ENCODE data around the gene TTI1.
A peak's percentile ranks its signal among the peaks of the same experiment; 100 is the strongest.

The TTI1 gene

DNA sequence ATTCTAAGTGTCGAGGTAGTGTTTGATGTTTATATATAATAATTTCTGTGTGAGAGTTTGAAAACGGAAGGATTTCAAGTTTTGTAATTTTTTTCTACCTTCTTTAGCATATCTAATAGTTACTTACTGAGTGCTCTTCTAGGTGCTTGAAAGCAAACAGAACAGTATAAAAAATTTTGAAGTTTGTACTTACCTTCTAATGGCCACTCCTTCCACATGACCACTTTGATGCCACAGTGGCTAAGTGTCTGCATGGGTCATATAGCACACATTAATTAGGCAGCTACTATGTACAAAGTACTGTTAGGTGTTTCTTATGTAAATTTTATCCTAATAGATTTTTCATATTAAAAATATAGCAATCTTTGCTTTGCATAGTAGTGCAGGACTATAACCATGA, 21.4 kb upstream of the TTI1 start:
- DNase-seq (ENCODE audit: low read depth): no peak

- DNase-seq (ENCODE audit: low read depth): no peak
Measured at GRCh38 chr20:38052870-38053269, 19.6 kb upstream of the TTI1 start.

DNA sequence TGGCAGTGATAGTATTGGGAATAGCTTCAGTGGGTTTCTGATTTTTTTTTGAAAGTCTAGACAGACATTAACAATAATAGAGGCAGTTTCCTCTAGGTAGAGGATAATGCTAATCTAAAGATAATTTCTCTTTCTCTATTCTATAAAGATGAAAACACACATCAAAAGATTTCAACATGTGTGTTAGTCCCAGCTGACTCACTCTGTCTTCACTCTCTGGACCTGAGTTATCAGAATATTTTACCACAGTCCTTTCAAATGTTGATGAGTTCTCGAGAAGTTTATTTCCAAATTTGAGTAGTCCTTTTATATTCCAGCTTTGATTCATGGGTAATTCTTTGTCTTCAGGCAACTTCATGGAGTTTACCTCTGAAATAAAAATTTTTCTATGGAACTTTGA, 17.4 kb upstream of the TTI1 start:
- no peak for DNase-seq (ENCODE audit: low read depth)

- no peak for DNase-seq (ENCODE audit: low read depth)
Measured at GRCh38 chr20:38049800-38050199, 16.5 kb upstream of the TTI1 start.

GRCh38 chr20:38046572-38046971, 13.3 kb upstream of the TTI1 start:
- no peak for DNase-seq (ENCODE audit: low read depth)

GRCh38 chr20:38044685-38045084, 11.4 kb upstream of the TTI1 start:
- no peak for DNase-seq (ENCODE audit: low read depth)

DNA sequence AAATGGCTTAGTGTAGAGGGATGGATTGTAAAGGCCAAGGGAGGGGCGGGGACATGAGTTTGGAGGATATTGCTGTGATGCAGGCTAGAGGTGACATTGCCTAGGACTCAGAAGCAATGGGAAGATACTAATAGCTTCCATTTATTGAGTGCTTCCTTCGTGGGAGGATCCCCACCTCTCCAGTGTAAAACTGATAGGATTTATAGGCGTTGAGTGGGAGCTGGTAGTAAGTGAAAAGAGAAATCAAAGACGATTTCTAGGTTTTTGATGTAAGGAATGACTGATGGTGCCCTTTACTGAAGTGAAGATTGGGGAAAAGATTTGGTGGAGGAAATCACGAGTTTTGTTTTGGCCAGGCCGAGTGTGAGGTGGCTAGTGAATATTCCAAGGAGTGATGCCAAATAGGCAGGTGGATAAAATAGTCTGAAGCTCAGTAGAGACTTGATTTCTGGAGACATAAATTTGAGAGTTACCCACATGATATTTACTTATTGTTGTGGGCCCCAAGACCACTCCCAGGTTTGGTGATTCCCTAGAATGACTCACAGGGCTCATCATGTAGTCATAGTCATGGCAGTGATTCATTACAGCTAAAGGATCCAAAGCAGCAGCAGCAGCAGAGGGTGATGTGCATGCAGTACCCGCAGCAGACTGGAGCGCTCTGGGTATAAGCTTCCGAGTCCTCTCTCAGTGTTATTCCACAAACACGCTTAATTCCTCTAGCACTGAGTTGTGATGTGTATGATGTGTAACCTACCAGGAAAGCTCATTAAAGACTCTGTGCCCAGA, 10.4 kb upstream of the TTI1 start:
- DNase-seq (ENCODE audit: low read depth): peak; percentile 18

GRCh38 chr20:38040276-38040675, 7.0 kb upstream of the TTI1 start:
- DNase-seq (ENCODE audit: low read depth): no peak

DNA sequence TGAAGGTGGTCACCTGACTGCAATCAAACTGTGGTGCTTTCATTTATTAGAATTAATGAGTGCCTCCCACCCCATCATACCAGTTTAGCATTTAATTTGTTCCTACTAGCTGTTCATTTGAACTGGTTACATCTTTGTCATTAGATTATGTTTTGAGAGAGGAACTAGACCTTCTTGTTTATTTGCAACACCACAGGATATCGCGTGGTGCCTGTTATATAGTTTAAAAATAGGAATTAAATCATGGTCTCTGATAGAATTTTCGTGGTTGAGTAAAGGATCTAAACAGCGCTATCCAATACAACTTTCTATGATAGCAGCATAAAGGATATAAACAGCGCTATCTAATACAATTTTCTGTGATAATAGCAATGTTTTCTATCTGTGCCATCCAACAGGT, 3.1 kb upstream of the TTI1 start:
- DNase-seq (ENCODE audit: low read depth): no peak

DNA sequence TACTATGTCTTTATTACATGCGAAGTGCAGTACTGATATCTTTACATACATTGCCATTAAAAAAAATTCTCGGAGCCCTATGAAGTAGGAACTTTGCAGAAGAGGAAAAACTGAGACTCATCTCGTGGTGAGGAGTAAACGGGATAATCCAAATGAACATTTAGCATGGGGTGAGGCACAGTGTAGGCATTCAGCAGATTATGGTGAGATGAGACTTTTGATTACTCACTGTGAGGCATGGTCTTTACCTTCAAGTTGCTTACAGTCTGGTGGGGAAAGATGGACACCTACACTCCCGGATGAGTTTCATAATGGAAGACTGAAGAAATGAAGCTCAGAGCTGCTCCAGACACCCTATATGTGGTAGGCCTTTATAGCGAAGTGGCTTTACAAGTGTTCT, 1.7 kb upstream of the TTI1 start:
- DNase-seq (ENCODE audit: low read depth): no peak

- no peak for DNase-seq (ENCODE audit: low read depth)
Measured at GRCh38 chr20:38034108-38034649, 923 bp upstream of the TTI1 start.

GRCh38 chr20:38032585-38033329, 499 bp downstream of the TTI1 start:
- DNase-seq (ENCODE audit: low read depth): no peak

DNA sequence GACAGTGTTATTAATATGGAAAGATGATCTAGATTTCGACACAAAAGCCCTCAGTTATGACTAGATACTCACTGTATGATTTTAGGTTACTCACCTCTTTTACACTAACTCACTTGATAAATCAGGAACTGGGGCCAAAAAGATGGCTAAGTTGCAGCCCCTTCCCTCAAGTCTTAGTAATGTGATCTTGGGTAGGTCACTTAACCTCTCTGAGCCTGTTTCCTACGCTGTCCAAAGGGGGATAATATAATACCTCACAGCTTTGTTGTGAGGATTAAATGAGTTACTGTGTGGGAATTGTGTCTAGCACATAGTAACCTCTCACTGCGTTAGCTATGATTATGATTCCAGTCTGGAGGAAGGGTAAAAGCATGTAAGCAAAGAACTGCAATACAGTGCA, 1.3 kb downstream of the TTI1 start:
- no peak for DNase-seq (ENCODE audit: low read depth)

GRCh38 chr20:38029453-38029852, 3.8 kb downstream of the TTI1 start:
- DNase-seq (ENCODE audit: low read depth): no peak

- DNase-seq (ENCODE audit: low read depth): no peak
Measured at GRCh38 chr20:38024496-38024895, 8.8 kb downstream of the TTI1 start.

DNA sequence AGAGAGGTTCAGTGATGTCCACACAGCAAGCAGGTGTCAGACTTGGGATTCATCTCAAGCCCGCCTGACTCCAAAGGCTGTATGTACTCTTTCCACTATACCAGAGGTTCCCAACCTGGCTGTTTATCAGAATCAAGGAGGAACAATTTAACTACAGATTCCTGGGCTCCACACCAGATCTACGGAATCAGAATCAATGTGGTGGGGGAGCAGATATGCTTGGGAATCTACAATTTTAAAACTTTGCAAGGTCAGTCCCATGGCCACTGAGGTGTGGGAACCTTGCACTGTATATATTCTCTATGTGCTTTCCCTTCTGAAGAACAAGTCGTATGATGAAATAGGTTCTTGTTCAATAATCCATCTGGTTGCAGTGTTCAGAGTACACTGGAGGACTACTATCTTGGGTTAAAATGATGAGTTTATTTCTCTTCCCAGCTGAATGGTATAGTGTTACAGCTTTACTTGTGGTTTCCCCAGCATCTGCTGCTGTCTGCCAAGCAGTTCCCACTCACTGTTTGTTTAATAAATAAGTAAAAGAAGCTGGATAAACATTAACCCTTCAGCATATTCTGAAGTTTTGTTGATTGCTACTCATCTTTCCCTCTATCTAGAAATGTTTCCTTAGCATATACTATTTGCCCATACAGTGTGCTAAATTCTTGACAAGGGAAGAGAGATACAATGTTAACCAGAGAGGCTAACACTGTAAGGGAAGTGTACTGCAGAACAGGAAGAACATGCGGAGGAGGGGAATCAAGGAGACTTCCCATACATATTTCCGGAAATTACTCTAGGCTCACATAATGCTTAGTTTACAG, 9.9 kb downstream of the TTI1 start:
- DNase-seq (ENCODE audit: low read depth): no peak

DNA sequence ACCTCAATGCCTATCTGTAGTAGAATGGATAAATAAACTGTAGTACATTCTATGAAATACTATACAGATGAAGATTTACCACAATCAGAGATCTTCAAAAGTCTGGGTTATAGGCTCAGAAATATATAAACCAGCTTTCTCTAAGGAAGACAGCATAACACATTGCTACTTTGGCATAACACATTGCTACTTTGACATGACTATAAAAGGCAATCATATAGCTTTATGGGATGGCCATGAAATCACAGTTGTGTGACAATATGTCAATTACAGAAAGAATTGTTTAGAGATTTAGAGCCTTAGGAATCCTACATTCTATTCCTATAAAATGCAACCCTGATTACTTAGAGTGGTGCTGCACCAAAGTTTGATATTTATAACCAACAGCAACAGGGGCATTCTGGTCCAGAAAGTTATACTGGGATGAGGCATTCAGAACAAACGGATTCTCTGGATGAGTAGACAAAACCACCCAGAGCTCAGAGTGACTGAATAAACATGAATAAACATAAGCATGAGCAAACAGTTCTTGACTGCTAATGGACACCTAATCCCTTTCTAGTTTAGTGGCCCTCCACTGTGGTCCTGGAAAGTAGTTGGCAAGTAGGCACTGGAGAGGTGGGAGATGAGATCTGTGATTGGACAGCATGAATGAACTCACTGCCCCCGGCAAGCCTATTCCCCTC, 12.0 kb downstream of the TTI1 start:
- no peak for DNase-seq (ENCODE audit: low read depth)

DNA sequence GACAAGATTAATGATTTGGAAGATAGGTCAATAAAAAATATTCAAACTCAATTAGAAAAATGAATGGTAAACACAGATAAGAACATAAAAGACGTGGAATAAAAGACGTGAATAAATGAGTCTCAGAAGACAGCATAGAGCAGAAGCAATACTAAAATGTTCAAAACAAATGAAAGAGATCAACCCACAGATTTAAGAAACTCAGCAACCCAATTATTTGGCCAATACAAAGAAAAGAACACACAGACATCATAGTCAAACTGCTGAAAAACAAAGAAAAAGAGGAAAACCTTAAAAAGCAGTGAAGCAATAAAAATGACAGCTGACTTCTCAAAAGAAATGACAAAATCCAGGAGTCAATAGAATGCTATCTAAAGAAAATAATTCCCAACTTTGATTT, 14.9 kb downstream of the TTI1 start:
- DNase-seq (ENCODE audit: low read depth): no peak

GRCh38 chr20:38017959-38018358, 15.3 kb downstream of the TTI1 start:
- DNase-seq (ENCODE audit: low read depth): no peak

- no peak for DNase-seq (ENCODE audit: low read depth)
Measured at GRCh38 chr20:38013887-38014286, 19.4 kb downstream of the TTI1 start.

GRCh38 chr20:38012332-38012731, 20.9 kb downstream of the TTI1 start:
- no peak for DNase-seq (ENCODE audit: low read depth)

- no peak for DNase-seq (ENCODE audit: low read depth)
Measured at GRCh38 chr20:38011696-38012095, 21.6 kb downstream of the TTI1 start.

Measured in activated T-cell treated with anti-CD3 and anti-CD28 coated beads for 48 hours (primary cell).